ENCODE data around the gene TSPAN4.

Gene TSPAN4

DNA sequence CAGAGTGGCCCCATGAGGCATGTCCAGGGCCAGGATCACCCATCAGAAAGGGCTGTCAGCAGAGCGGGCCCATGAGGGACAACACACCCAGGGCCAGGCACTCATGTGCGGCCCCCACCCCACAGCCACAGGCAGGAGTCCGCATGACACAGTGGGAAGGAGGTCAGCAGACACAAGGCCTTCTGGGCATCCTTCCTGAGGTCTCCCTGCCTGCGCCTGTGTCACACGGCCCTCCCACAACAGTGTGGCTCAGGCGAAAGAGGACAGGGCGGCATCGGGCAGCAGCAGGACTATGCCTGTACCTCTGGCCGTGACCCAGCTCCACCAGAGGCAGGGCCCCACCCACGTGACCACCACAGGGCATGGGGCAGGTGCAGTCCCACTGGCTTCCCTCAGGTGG lies 40.9 kb downstream of the TSPAN4 start:
- no peak for DNase-seq (ENCODE audit: low read depth)
- no peak overlapping the region for H3K4me3 ChIP-seq (replicated peaks; ENCODE audit: low read depth, low read length)

DNA sequence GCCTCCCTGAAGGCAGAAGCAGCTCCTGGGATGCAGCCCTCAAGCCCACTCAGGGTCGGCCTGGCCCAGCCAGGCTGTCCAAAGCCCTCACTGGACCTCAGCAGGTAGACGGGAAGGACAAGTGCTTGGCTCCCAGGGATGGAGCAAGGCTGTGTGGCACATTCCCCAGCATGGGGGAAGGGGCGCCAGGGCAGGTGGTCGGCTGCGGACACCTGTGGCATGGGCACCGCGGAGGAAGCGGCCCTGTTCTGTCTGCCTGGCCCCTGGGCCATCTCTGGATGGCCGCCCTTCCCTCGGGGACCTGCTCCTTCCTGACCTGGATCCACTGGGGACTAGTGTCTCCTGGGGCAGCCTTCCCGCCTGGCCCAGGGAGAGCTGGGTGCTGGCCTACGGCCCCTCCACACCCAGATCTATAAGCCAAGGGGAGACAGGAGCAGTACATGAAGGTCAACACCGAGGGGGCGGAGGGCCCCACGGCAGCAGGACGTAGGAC lies 42.0 kb downstream of the TSPAN4 start:
- no peak overlapping the region for H3K4me3 ChIP-seq (replicated peaks; ENCODE audit: low read depth, low read length)
- DNase-seq (ENCODE audit: low read depth): no peak
- TF ChIP-seq, protein P1, sequence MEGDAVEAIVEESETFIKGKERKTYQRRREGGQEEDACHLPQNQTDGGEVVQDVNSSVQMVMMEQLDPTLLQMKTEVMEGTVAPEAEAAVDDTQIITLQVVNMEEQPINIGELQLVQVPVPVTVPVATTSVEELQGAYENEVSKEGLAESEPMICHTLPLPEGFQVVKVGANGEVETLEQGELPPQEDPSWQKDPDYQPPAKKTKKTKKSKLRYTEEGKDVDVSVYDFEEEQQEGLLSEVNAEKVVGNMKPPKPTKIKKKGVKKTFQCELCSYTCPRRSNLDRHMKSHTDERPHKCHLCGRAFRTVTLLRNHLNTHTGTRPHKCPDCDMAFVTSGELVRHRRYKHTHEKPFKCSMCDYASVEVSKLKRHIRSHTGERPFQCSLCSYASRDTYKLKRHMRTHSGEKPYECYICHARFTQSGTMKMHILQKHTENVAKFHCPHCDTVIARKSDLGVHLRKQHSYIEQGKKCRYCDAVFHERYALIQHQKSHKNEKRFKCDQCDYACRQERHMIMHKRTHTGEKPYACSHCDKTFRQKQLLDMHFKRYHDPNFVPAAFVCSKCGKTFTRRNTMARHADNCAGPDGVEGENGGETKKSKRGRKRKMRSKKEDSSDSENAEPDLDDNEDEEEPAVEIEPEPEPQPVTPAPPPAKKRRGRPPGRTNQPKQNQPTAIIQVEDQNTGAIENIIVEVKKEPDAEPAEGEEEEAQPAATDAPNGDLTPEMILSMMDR (IDR thresholded peaks at IDR 0.05; ENCODE audit: low read length, missing control alignments): no peak

More for the DNA sequence above, 40.9 kb downstream of the TSPAN4 start:
- TF ChIP-seq, protein P1 (IDR thresholded peaks at IDR 0.05; ENCODE audit: low read length, missing control alignments): no peak

DNA sequence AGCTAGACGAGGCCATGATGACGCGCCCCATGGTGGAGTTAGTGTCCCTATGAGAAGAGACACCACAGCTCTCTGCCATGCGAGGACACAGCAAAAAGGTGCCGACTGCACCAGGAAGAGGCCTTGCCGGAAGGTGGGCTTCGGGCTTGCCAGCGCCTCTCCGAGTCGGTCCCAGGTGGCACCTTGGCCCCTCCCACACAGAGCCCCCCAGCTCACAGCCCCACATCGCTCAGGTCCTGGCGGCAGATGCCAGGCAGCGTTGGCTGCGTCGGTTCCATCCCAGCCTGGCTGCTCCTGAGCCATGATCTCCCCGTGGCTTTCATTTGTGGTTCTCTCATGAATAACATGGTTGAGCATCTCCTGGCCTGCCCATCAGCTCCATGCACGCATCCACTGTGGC lies 43.9 kb downstream of the TSPAN4 start:
- no peak overlapping the region for H3K4me3 ChIP-seq (replicated peaks; ENCODE audit: low read depth, low read length)
- TF ChIP-seq, protein P1 (IDR thresholded peaks at IDR 0.05; ENCODE audit: low read length, missing control alignments): no peak
- DNase-seq (ENCODE audit: low read depth): no peak

DNA sequence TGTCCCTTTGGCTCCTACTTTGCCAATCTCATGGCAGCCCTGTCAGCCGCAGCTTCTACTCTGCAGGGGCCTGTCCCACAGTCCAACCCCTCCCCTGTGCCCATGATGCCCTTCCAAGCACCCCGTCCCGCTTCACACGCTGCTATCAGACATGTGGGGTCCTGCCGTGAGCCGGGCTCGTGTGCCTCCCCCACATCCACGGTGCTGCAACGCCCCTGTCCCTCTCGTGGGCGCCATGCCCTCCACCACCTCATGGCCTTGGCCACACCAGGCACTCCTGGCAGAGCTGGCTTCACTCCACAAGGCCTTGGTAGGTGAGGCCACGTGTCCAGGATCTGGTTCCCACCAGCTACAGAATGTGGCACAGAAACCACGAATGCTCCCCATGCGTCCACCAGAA lies 44.9 kb downstream of the TSPAN4 start:
- TF ChIP-seq, protein P1 (IDR thresholded peaks at IDR 0.05; ENCODE audit: low read length, missing control alignments): no peak
- H3K4me3 ChIP-seq (replicated peaks; ENCODE audit: low read depth, low read length): no peak overlapping the region
- DNase-seq (ENCODE audit: low read depth): no peak

DNA sequence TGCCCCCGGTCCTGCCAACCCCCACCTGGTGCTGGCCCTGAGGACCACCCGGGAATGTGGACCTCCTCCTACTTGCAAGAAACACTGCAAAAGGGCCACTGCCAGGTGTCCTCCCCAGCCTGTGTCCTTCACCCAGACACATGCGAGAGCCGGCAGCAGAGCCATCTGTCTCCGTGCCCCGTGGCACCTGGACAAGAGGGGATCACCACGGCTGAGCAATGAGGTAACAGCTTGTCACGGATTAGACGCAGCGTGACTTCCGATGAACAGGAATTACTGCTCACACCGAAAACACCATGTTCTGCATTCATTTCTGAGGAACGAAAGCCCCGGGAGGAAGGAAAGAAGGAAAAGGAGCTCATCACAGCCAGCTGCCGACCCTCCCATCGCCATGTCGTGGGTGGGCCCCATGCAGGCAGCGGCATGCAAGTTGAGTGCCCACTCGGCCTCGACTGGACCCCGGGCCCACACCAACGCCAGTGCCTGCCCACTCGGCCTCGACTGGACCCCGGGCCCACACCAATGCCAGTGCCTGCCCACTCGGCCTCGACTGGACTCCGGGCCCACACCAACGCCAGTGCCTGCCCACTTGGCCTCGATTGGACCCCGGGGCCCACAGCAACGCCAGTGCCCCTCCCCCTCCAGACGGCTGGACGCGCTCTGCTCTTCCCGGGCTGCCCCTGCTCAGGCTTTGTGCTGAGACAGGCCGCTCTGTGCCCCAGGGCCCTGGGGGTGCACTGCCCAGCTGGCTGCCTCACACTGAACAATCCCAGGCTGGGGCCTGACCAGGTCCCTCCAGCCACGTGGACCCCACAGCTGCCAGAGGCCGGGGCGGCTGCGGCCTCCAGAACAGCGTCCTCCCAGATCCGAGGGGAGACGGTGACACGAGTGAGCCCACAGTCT lies 45.9 kb downstream of the TSPAN4 start:
- TF ChIP-seq, protein P1 (IDR thresholded peaks at IDR 0.05; ENCODE audit: low read length, missing control alignments): no peak
- H3K4me3 ChIP-seq (replicated peaks; ENCODE audit: low read depth, low read length): no peak overlapping the region
- DNase-seq (ENCODE audit: low read depth): no peak

DNA sequence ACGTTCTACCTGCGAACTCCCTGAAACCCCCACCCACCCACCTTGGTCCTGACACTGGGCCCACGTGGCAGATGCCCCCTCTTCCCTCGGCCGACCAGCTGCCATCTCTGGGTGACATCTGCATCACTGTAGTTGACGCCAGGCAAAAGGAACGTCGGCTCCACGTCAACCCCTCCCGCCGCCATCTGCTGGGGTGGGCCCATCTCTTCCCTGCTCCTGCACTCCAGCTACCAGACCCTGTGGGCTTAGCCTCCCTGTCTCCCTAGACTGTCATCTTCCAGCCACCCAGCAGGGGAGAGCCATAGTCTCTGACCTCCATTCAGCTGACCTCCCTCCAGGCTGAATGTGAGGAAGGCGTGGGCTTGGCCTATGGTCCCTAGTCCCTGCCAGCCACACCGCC lies 46.6 kb downstream of the TSPAN4 start:
- TF ChIP-seq, protein P1 (IDR thresholded peaks at IDR 0.05; ENCODE audit: low read length, missing control alignments): no peak
- no peak for DNase-seq (ENCODE audit: low read depth)
- H3K4me3 ChIP-seq (replicated peaks; ENCODE audit: low read depth, low read length): no peak overlapping the region
